GM23338 (cell line): ENCODE measurements around the gene PLAAT3. TPM values are rescaled to one million over a fixed set of nuclear protein-coding genes. Genes with fewer than 3 reads are reported as not detected.

Experiments
- ATAC-seq: fragments of 200-7000 bp; cut with Tn5 transposase; 3 replicates; pipeline ENCODE4 v1.9.1; 2020
- DNase-seq: peaks from one replicate; pipeline ENCODE4 v3.0.0-alpha.2; 2015; ENCODE audit warnings: low spot score
- H2AFZ ChIP-seq: fragments of 200-600 bp; sonication (generic); 2 replicates; pipeline ENCODE4 v1.8.0; 2016; ENCODE audit warnings: antibody characterized with exemption, mild to moderate bottlenecking, moderate library complexity
- H3F3A ChIP-seq: fragments of 200-600 bp; sonication (generic); replicated peaks from 2 replicates; pipeline ENCODE4 v1.8.0; 2017; ENCODE audit warnings: antibody characterized with exemption, mixed run types, low read depth
- H3K27ac ChIP-seq: fragments of 200-600 bp; sonication (generic); 2 replicates; pipeline ENCODE4 v1.6.1; 2016; ENCODE audit warnings: low read depth
- H3K27me3 ChIP-seq: fragments of 200-600 bp; sonication (generic); 2 replicates; pipeline ENCODE4 v1.8.0; 2016; ENCODE audit warnings: mild to moderate bottlenecking, mixed run types, moderate library complexity; ENCODE audit not compliant: insufficient read depth
- H3K36me3 ChIP-seq: fragments of 200-600 bp; sonication (generic); 2 replicates; pipeline ENCODE4 v1.8.0; 2016; ENCODE audit warnings: mild to moderate bottlenecking; ENCODE audit not compliant: insufficient read depth
- H3K4me1 ChIP-seq: fragments of 200-600 bp; sonication (generic); 2 replicates; pipeline ENCODE4 v1.8.0; 2016; ENCODE audit warnings: mild to moderate bottlenecking, moderate library complexity; ENCODE audit not compliant: insufficient read depth
- H3K4me2 ChIP-seq: fragments of 200-600 bp; sonication (generic); 2 replicates; pipeline ENCODE4 v1.7.1; 2017; ENCODE audit warnings: mixed run types
- H3K4me3 ChIP-seq: fragments of 200-600 bp; sonication (generic); 2 replicates; pipeline ENCODE4 v1.6.1; 2016; ENCODE audit warnings: mixed run types
- H3K79me2 ChIP-seq: fragments of 200-600 bp; sonication (generic); replicated peaks from 2 replicates; pipeline ENCODE4 v1.8.0; 2017; ENCODE audit warnings: mild to moderate bottlenecking; ENCODE audit not compliant: insufficient read depth
- H3K9me2 ChIP-seq: fragments of 200-600 bp; sonication (generic); 2 replicates; pipeline ENCODE4 v1.8.0; 2017; ENCODE audit not compliant: insufficient read depth
- H4K20me1 ChIP-seq: fragments of 200-600 bp; sonication (generic); replicated peaks from 2 replicates; pipeline ENCODE4 v1.8.0; 2017; ENCODE audit warnings: mild to moderate bottlenecking; ENCODE audit not compliant: insufficient read depth
- H3K27ac Mint-ChIP-seq: 2 replicates; pipeline ENCODE4 v1.8.0; 2020; ENCODE audit warnings: inconsistent platforms, mild to moderate bottlenecking, moderate library complexity, mixed read lengths
- H3K27me3 Mint-ChIP-seq: 3 replicates; pipeline ENCODE4 v1.8.0; 2022; ENCODE audit warnings: low read depth, mild to moderate bottlenecking, moderate library complexity, mixed read lengths, inconsistent platforms; ENCODE audit not compliant: insufficient read depth, poor library complexity
- H3K36me3 Mint-ChIP-seq: 3 replicates; pipeline ENCODE4 v1.8.0; 2021; ENCODE audit warnings: low read depth, mild to moderate bottlenecking, inconsistent platforms, moderate library complexity, mixed read lengths
- H3K4me1 Mint-ChIP-seq: 3 replicates; pipeline ENCODE4 v1.8.0; 2020; ENCODE audit warnings: mild to moderate bottlenecking, inconsistent platforms, mixed read lengths
- H3K4me3 Mint-ChIP-seq: 3 replicates; pipeline ENCODE4 v1.8.0; 2021; ENCODE audit warnings: moderate library complexity, mild to moderate bottlenecking, inconsistent platforms, mixed read lengths
- H3K9me3 Mint-ChIP-seq: 3 replicates; pipeline ENCODE4 v1.8.0; 2020; ENCODE audit warnings: moderate library complexity, mild to moderate bottlenecking, inconsistent platforms, mixed read lengths
- CREB1 ChIP-seq: fragments of 250-450 bp; sonication (Bioruptor Pico); IDR thresholded peaks from 2 replicates; pipeline ENCODE4 v1.5.0; 2020; ENCODE audit warnings: low read depth, mild to moderate bottlenecking, moderate library complexity
- EZH2phosphoT487 ChIP-seq: fragments of 200-600 bp; sonication (generic); IDR thresholded peaks from one replicate; pipeline ENCODE4 v1.8.1; 2018; ENCODE audit warnings: antibody characterized with exemption; ENCODE audit not compliant: unreplicated experiment
- JUNB ChIP-seq: IDR thresholded peaks from one replicate; pipeline ENCODE4 v1.6.1; 2016; ENCODE audit warnings: antibody characterized with exemption; ENCODE audit not compliant: unreplicated experiment
- NANOG ChIP-seq: IDR thresholded peaks from 2 replicates; pipeline ENCODE4 v1.6.1; 2016; ENCODE audit warnings: antibody characterized with exemption, borderline replicate concordance
- POLR2AphosphoS5 ChIP-seq: IDR thresholded peaks from 2 replicates; pipeline ENCODE4 v1.6.1; 2016; ENCODE audit warnings: antibody characterized with exemption, low read depth
- STAT1 ChIP-seq: IDR thresholded peaks from one replicate; pipeline ENCODE4 v1.6.1; 2016; ENCODE audit warnings: antibody characterized with exemption; ENCODE audit not compliant: unreplicated experiment
- ZNF331 ChIP-seq: fragments of 250-450 bp; sonication (Bioruptor Pico); IDR thresholded peaks from 2 replicates; pipeline ENCODE4 v1.5.0; 2020; ENCODE audit warnings: low read depth, mild to moderate bottlenecking, moderate library complexity
- ZNF462 ChIP-seq: fragments of 250-450 bp; sonication (Bioruptor Pico); IDR thresholded peaks from 2 replicates; pipeline ENCODE4 v1.5.0; 2020; ENCODE audit warnings: mild to moderate bottlenecking, moderate library complexity
- polyA plus RNA-seq: library from polyadenylated mRNA; unstranded; fragments of >200 nt; fragmentation: Nextera tagmentation; extraction: Ambion mirVana; gene quantifications from 2 replicates; pipeline ENCODE4 v1.2.1, GENCODE V29; 2016
- total RNA-seq: library from RNA; depleted of rRNA; stranded (reverse); fragments of >200 nt; shearing (Covaris generic); gene quantifications from 2 replicates; pipeline ENCODE4 v1.2.3, GENCODE V29; 2014
- TF ChIP-seq, protein P1 (sequence below): IDR thresholded peaks from 2 replicates; pipeline ENCODE4 v1.6.1; 2016; ENCODE audit warnings: antibody characterized with exemption
- TF ChIP-seq, protein P2 (sequence below), 2 experiments: fragments of 200-600 bp in 1 of 2; sonication (generic) in 1 of 2; conservative IDR thresholded peaks; 2 replicates each; pipeline versions ENCODE4 v1.5.1 to v1.6.1; 2016 to 2017; ENCODE audit warnings: antibody characterized with exemption in 2 of 2, low read depth in 2 of 2, mild to moderate bottlenecking in 2 of 2, moderate library complexity in 1 of 2
- TF ChIP-seq, protein P3 (sequence below): IDR thresholded peaks from one replicate; pipeline ENCODE4 v1.6.1; 2018; ENCODE audit warnings: antibody characterized with exemption; ENCODE audit not compliant: unreplicated experiment

PLAAT3 gene
- total and polyA plus RNA-seq, 2 experiments from 2014 or later, result 61.1 to 262 TPM

DNA sequence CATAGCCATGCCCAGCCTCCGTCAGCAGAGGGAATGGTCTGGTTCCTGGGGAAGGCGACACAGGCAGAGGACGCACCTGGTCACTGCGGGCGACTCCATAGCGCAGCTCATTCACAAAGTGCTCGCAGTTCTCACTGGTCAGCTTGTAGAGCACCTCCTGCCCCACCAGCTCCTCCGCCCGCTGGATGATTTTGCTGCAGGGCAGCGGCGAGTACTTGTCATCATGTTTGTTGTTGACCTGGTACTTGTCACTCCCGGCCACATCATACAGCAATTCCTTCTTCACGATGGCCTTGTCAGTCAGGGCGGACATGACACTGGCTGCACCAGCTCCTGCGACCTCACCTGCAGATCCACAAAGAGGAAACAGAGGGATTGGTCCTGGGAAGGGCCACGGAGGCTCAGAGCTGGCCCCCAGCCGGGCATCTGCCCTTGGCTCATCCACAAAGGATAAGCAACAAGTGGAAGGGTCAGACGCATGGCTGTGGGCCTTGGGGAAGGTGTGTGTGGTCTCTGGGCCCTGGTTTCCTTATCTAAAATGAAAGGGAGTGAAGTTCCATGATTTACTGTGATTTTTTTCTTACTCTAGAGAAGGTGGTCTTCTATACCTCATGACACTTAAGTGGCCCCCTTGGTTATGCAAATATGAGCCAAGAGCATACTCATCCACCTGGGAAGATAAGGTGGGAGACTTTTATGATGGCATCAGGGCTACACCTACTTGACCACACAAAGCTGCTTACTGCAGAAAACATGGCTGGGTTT, 24.0 kb downstream of the PLAAT3 start:
- TF ChIP-seq, protein P1, sequence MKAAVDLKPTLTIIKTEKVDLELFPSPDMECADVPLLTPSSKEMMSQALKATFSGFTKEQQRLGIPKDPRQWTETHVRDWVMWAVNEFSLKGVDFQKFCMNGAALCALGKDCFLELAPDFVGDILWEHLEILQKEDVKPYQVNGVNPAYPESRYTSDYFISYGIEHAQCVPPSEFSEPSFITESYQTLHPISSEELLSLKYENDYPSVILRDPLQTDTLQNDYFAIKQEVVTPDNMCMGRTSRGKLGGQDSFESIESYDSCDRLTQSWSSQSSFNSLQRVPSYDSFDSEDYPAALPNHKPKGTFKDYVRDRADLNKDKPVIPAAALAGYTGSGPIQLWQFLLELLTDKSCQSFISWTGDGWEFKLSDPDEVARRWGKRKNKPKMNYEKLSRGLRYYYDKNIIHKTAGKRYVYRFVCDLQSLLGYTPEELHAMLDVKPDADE, result no peak
- no peak for TF ChIP-seq EZH2phosphoT487
- TF ChIP-seq, protein P2, sequence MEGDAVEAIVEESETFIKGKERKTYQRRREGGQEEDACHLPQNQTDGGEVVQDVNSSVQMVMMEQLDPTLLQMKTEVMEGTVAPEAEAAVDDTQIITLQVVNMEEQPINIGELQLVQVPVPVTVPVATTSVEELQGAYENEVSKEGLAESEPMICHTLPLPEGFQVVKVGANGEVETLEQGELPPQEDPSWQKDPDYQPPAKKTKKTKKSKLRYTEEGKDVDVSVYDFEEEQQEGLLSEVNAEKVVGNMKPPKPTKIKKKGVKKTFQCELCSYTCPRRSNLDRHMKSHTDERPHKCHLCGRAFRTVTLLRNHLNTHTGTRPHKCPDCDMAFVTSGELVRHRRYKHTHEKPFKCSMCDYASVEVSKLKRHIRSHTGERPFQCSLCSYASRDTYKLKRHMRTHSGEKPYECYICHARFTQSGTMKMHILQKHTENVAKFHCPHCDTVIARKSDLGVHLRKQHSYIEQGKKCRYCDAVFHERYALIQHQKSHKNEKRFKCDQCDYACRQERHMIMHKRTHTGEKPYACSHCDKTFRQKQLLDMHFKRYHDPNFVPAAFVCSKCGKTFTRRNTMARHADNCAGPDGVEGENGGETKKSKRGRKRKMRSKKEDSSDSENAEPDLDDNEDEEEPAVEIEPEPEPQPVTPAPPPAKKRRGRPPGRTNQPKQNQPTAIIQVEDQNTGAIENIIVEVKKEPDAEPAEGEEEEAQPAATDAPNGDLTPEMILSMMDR (conservative IDR thresholded peaks at IDR 0.05; ENCODE audit: low read depth in 2 of 2), result no peak
- TF ChIP-seq, protein P3, sequence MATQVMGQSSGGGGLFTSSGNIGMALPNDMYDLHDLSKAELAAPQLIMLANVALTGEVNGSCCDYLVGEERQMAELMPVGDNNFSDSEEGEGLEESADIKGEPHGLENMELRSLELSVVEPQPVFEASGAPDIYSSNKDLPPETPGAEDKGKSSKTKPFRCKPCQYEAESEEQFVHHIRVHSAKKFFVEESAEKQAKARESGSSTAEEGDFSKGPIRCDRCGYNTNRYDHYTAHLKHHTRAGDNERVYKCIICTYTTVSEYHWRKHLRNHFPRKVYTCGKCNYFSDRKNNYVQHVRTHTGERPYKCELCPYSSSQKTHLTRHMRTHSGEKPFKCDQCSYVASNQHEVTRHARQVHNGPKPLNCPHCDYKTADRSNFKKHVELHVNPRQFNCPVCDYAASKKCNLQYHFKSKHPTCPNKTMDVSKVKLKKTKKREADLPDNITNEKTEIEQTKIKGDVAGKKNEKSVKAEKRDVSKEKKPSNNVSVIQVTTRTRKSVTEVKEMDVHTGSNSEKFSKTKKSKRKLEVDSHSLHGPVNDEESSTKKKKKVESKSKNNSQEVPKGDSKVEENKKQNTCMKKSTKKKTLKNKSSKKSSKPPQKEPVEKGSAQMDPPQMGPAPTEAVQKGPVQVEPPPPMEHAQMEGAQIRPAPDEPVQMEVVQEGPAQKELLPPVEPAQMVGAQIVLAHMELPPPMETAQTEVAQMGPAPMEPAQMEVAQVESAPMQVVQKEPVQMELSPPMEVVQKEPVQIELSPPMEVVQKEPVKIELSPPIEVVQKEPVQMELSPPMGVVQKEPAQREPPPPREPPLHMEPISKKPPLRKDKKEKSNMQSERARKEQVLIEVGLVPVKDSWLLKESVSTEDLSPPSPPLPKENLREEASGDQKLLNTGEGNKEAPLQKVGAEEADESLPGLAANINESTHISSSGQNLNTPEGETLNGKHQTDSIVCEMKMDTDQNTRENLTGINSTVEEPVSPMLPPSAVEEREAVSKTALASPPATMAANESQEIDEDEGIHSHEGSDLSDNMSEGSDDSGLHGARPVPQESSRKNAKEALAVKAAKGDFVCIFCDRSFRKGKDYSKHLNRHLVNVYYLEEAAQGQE, result no peak
- TF ChIP-seq NANOG, result no peak
- no peak for TF ChIP-seq JUNB
- no peak for TF ChIP-seq ZNF462 (CRISPR knock-in tag)
- TF ChIP-seq POLR2AphosphoS5, result no peak
- TF ChIP-seq CREB1, result no peak
- no peak for TF ChIP-seq ZNF331 (CRISPR knock-in tag)
- TF ChIP-seq STAT1, result no peak
- H3K9me3 Mint-ChIP-seq, result no peaks in the 10 kb centered on the region; the same call in 2 of the 3 replicates
- Histone ChIP-seq H3K4me2 (no peak overlapping the region), H3K4me1 (0 out of 2 replicates have a peak, but pooled peaks cover 3% of the 10 kb centered on the region), H3K27me3 (no peaks in the 10 kb centered on the region), H3F3A (0 out of 2 replicates have a peak, but pooled peaks cover 3% of the 10 kb centered on the region), H3K4me3 (no peak overlapping the region), H2AFZ (no peak overlapping the region), H3K36me3 (peaks cover 26% of the 10 kb centered on the region), H3K9me2 (no peaks in the 10 kb centered on the region), H4K20me1 (no peaks in the 10 kb centered on the region; the same call in 1 of the 2 replicates), H3K27ac (no peak overlapping the region), H3K79me2 (peaks cover 7% of the 10 kb centered on the region)
- no peaks in the 10 kb centered on the region for H3K4me1 Mint-ChIP-seq
- H3K36me3 Mint-ChIP-seq, result peaks cover 58% of the 10 kb centered on the region
- H3K27ac Mint-ChIP-seq, result no peak overlapping the region
- peaks cover 6% of the 10 kb centered on the region for H3K27me3 Mint-ChIP-seq
- ATAC-seq (no peak), DNase-seq (no peak)
- H3K4me3 Mint-ChIP-seq, result no peak overlapping the region
